Left ventricle myocardium inferior (tissue), 1 donor: Measurements from ENCODE around the gene SRPK2. TPM values are rescaled to one million over a fixed set of nuclear protein-coding genes. Genes with fewer than 3 reads are reported as not detected.
"Not testable (repeated sequence)": the region's sequence is repeated elsewhere in the genome, so short reads cannot be mapped to it uniquely, and the experiment has no call there.

Experiments
- DNase-seq: peaks from one replicate; pipeline ENCODE4 v3.0.0-alpha.2; 2020
- H3K27ac ChIP-seq: fragments of 200-600 bp; replicated peaks from 2 replicates; pipeline ENCODE4 v1.8.0; 2021
- H3K27me3 ChIP-seq: fragments of 200-600 bp; 2 replicates; pipeline ENCODE4 v1.8.0; 2021; ENCODE audit warnings: low read depth
- H3K36me3 ChIP-seq: fragments of 200-600 bp; 2 replicates; pipeline ENCODE4 v1.8.0; 2021
- H3K4me1 ChIP-seq: fragments of 200-600 bp; 2 replicates; pipeline ENCODE4 v1.8.0; 2021
- H3K4me3 ChIP-seq: fragments of 200-600 bp; 2 replicates; pipeline ENCODE4 v1.8.0; 2021; ENCODE audit warnings: mild to moderate bottlenecking, moderate library complexity
- H3K9me3 ChIP-seq: fragments of 200-600 bp; replicated peaks from 2 replicates; pipeline ENCODE4 v1.8.0; 2021
- intact Hi-C: fragments of 100-400 bp; cut with micrococcal nuclease; formaldehyde crosslinking; loops from one replicate; pipeline ENCODE4 v1.11.0; 2022
- total RNA-seq: library from RNA; stranded (reverse); fragmentation: NEBNext Ultra II Directional; extraction: Animal tissue kit (Norgen Biotek cat#: 25700); gene quantifications from one replicate; pipeline ENCODE4 v1.2.1, GENCODE V29; 2021
- TF ChIP-seq, protein P1 (sequence below): fragments of 200-600 bp; IDR thresholded peaks from 2 replicates; pipeline ENCODE4 v1.8.0; 2021; ENCODE audit warnings: antibody characterized with exemption, mild to moderate bottlenecking, borderline replicate concordance
- donor health status: DM: no; HTN: yes; CAD: no; lungs with severe emphysema.

The SRPK2 gene
- total RNA-seq, 1 donor from 2014 or later = 34.3 TPM

DNA sequence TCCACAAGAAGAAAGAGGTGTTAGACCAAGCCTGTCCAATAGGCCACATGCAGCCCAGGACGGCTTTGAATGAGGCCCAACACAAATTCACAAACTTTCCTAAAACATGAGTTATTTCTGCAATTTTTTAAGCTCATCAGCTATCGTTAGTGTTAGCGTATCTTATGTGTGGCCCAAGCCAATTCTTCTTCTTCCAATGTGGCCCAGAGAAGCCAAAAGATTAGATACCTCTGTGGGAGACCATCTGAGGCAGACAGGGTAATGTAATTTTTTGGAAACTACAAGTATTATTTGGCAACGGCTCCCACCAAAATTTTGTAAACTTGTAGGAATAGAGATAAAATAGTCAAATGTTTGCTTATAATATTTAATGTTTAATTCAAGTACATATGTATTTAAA, 153.8 kb downstream of the SRPK2 start:
- intact Hi-C loops = no loop called here
- TF ChIP-seq, protein P1, sequence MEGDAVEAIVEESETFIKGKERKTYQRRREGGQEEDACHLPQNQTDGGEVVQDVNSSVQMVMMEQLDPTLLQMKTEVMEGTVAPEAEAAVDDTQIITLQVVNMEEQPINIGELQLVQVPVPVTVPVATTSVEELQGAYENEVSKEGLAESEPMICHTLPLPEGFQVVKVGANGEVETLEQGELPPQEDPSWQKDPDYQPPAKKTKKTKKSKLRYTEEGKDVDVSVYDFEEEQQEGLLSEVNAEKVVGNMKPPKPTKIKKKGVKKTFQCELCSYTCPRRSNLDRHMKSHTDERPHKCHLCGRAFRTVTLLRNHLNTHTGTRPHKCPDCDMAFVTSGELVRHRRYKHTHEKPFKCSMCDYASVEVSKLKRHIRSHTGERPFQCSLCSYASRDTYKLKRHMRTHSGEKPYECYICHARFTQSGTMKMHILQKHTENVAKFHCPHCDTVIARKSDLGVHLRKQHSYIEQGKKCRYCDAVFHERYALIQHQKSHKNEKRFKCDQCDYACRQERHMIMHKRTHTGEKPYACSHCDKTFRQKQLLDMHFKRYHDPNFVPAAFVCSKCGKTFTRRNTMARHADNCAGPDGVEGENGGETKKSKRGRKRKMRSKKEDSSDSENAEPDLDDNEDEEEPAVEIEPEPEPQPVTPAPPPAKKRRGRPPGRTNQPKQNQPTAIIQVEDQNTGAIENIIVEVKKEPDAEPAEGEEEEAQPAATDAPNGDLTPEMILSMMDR = no peak

DNA sequence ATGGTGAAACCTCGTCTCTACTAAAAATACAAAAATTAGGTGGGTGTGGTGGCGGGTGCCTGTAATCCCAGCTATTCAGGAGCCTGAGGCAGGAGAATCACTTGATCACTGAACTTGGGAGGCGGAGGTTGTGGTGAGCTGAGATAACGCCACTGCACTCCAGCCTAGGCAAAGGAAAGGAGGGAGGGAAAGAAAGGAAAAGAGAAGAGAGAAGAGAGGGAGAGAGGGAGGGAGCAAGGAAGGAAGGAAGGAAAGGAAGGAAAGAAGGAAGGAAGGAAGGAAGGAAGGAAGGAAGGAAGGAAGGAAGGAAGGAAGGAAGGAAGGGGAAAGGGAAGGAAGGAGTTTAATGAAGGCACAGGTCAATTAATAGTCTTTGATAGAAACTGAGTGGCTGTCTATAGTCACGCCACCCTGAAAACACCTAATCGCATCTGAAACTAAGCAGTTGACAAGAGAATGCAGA, 155.9 kb downstream of the SRPK2 start:
- H3K4me3 ChIP-seq, H3K9me3 ChIP-seq, H3K36me3 ChIP-seq, DNase-seq, H3K27ac ChIP-seq, H3K27me3 ChIP-seq, intact Hi-C loops: not testable (repeated sequence)
- H3K4me1 ChIP-seq = peaks cover 27% of the 10 kb centered on the region

More for the DNA sequence above, 153.8 kb downstream of the SRPK2 start:
- Histone ChIP-seq H3K27me3 (no peaks in the 10 kb centered on the region), H3K9me3 (no peaks in the 10 kb centered on the region), H3K4me1 (peaks cover 36% of the 10 kb centered on the region), H3K27ac (no peak overlapping the region), H3K4me3 (no peak overlapping the region), H3K36me3 (peaks cover 3% of the 10 kb centered on the region)
- no peak for DNase-seq

DNA sequence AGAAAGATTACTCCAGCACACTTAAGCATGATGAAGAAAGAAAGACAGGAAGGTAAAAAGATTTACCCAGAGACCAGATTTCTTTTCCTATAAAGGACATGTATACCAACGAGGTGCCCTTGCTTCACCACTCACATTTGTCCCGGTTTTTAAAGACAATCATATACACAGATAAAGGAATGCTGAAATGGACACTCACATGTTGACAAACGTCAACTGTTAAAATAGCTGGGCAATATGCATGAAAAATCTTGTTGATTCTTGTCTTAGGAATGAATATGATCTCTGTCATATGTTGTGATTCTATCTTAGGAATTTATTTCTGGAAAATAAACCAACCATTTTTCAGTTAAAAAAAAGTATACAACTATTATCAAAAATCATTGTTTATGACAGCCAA, 158.2 kb downstream of the SRPK2 start:
- H3K27ac ChIP-seq = no peak overlapping the region
- no peaks in the 10 kb centered on the region for H3K27me3 ChIP-seq
- H3K36me3 ChIP-seq = peaks cover 3% of the 10 kb centered on the region
- intact Hi-C loops = no loop called here
- no peak overlapping the region for H3K4me3 ChIP-seq
- TF ChIP-seq, protein P1 = no peak
- H3K9me3 ChIP-seq = no peaks in the 10 kb centered on the region
- H3K4me1 ChIP-seq = peaks cover 10% of the 10 kb centered on the region
- DNase-seq = no peak

DNA sequence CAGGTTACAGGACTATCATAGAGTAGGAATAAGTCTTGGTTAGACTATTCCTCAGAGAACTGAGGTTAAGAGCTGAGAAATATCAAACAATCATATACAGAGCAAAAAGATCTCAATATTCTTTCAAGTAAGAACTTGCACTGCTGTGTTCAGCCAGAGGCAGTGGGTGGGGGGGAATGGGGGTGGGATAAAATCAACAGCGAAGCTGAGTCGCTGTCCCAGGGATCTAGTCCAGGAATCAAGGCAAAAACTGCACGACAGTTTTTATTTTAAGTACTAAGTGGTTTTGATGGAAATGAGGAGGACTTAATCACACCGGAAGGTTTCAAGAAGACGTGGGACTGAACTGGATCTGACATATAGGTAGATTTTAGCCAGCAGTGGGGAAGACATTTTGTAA, 159.1 kb downstream of the SRPK2 start:
- TF ChIP-seq, protein P1 = no peak
- H3K4me3 ChIP-seq = no peak overlapping the region
- no peak for DNase-seq
- H3K36me3 ChIP-seq = peaks cover 3% of the 10 kb centered on the region
- peaks cover 13% of the 10 kb centered on the region for H3K4me1 ChIP-seq
- H3K27me3 ChIP-seq = no peaks in the 10 kb centered on the region
- intact Hi-C loops = no loop called here
- no peaks in the 10 kb centered on the region for H3K9me3 ChIP-seq
- H3K27ac ChIP-seq = no peak overlapping the region

DNA sequence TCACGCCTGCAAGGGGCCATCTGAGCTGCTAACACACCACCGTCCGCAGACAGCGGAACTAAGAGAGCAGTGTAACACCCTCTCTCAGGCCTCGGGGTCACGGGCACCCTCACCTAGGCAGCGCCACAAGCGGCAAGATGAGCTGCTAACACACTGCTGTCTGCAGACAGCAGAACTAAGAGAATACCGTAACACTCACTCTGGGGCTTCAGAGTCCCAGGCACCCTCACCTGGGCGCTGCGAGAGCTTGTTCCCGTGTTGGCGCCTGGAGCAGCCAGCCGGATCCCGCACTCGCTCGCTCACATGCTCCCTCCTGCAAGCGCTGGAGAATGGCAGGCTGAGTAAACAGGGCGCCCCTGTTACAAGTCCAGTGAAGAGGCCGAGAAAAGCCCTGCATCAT, 160.2 kb downstream of the SRPK2 start:
- intact Hi-C loops = no loop called here
- Histone ChIP-seq H3K36me3 (peaks cover 3% of the 10 kb centered on the region), H3K27ac (no peak overlapping the region), H3K4me3 (no peak overlapping the region), H3K27me3 (no peaks in the 10 kb centered on the region), H3K9me3 (no peaks in the 10 kb centered on the region), H3K4me1 (peaks cover 8% of the 10 kb centered on the region)
- TF ChIP-seq, protein P1 = no peak
- DNase-seq = no peak

DNA sequence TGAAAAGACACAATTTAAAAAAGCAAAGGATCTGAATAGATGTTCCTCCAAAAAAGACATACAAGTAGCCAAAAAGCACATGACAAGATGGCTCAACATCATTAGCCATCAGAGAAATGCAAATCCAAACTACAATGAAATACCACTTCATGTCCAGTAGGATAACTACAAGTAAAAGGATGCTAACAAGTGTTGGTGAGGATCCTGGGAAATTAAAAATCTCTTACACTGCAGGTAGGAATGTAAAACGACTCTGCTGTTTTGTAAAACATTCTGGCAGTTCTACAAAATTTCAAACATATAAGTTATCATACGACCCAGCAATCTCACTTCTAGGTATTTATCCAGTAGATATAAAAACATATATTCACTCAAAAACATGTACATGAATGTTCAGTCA, 161.3 kb downstream of the SRPK2 start:
- peaks cover 3% of the 10 kb centered on the region for H3K36me3 ChIP-seq
- intact Hi-C loops = no loop called here

More for the DNA sequence above, 161.3 kb downstream of the SRPK2 start:
- no peak overlapping the region for H3K4me3 ChIP-seq
- no peak overlapping the region for H3K27ac ChIP-seq
- H3K27me3 ChIP-seq = no peaks in the 10 kb centered on the region
- TF ChIP-seq, protein P1 = no peak
- peaks cover 17% of the 10 kb centered on the region for H3K4me1 ChIP-seq
- no peak for DNase-seq
- H3K9me3 ChIP-seq = no peaks in the 10 kb centered on the region
